ENCODE measurements around the gene DEFB116. TPM values are rescaled to one million over a fixed set of nuclear protein-coding genes. Genes with fewer than 3 reads are reported as not detected.

DEFB116 gene, protein sequence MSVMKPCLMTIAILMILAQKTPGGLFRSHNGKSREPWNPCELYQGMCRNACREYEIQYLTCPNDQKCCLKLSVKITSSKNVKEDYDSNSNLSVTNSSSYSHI
- total RNA-seq = not detected in 2 replicates

- no peaks in the 10 kb centered on the region for H3K27me3 ChIP-seq (ENCODE audit: insufficient read depth, low read length)
- H4K20me1 ChIP-seq (ENCODE audit: insufficient read depth, low read length) = no peaks in the 10 kb centered on the region
Measured at GRCh38 chr20:31308535-31309162, at the start of gene DEFB116. Gene DEFB116, minus strand, starts transcription at chr20:31308585. Its CDS starts 0 bp downstream, at chr20:31308585.

GRCh38 chr20:31355981-31356380 is 47.6 kb upstream of the DEFB116 start:
- H3K4me3 ChIP-seq (ENCODE audit: insufficient read depth, low read length) = no peak overlapping the region
- no peaks in the 10 kb centered on the region for H3K79me2 ChIP-seq (ENCODE audit: insufficient read depth, low read length)
- no peak overlapping the region for H2AFZ ChIP-seq (ENCODE audit: low read length)
- H3K27ac ChIP-seq (ENCODE audit: low read depth, low read length) = no peak overlapping the region
- no peaks in the 10 kb centered on the region for H3K27me3 ChIP-seq (ENCODE audit: insufficient read depth, low read length)
- DNase-seq (ENCODE audit: insufficient read length, low spot score, missing footprints) = no peak
- no peaks in the 10 kb centered on the region for H3K4me1 ChIP-seq (ENCODE audit: insufficient read depth, low read length)
- no peaks in the 10 kb centered on the region for H3K9me3 ChIP-seq (ENCODE audit: low read depth, low read length)
- no peak overlapping the region for H3K4me2 ChIP-seq (ENCODE audit: insufficient read depth, low read length)
- no peaks in the 10 kb centered on the region for H3K36me3 ChIP-seq (ENCODE audit: insufficient read depth, low read length)
- H4K20me1 ChIP-seq (ENCODE audit: insufficient read depth, low read length) = no peaks in the 10 kb centered on the region
- TF ChIP-seq, protein P1, sequence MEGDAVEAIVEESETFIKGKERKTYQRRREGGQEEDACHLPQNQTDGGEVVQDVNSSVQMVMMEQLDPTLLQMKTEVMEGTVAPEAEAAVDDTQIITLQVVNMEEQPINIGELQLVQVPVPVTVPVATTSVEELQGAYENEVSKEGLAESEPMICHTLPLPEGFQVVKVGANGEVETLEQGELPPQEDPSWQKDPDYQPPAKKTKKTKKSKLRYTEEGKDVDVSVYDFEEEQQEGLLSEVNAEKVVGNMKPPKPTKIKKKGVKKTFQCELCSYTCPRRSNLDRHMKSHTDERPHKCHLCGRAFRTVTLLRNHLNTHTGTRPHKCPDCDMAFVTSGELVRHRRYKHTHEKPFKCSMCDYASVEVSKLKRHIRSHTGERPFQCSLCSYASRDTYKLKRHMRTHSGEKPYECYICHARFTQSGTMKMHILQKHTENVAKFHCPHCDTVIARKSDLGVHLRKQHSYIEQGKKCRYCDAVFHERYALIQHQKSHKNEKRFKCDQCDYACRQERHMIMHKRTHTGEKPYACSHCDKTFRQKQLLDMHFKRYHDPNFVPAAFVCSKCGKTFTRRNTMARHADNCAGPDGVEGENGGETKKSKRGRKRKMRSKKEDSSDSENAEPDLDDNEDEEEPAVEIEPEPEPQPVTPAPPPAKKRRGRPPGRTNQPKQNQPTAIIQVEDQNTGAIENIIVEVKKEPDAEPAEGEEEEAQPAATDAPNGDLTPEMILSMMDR (IDR thresholded peaks at IDR 0.05; ENCODE audit: extremely low read depth, low read depth, low read length) = no peak

More at GRCh38 chr20:31308535-31309162, at the start of gene DEFB116:
- DNase-seq (ENCODE audit: insufficient read length, low spot score, missing footprints) = no peak
- Histone ChIP-seq H3K4me1 (ENCODE audit: insufficient read depth, low read length) (no peaks in the 10 kb centered on the region), H2AFZ (ENCODE audit: low read length) (no peak within 1 kb of the TSS), H3K79me2 (ENCODE audit: insufficient read depth, low read length) (no peaks in the 10 kb centered on the region), H3K4me3 (ENCODE audit: insufficient read depth, low read length) (no peak within 1 kb of the TSS), H3K9me3 (ENCODE audit: low read depth, low read length) (no peaks in the 10 kb centered on the region), H3K4me2 (ENCODE audit: insufficient read depth, low read length) (no peak within 1 kb of the TSS), H3K27ac (ENCODE audit: low read depth, low read length) (no peak within 1 kb of the TSS), H3K36me3 (ENCODE audit: insufficient read depth, low read length) (no peaks in the 10 kb centered on the region)
- TF ChIP-seq, protein P1 (IDR thresholded peaks at IDR 0.05; ENCODE audit: extremely low read depth, low read depth, low read length) = no peak

- no peak overlapping the region for H3K4me2 ChIP-seq (ENCODE audit: insufficient read depth, low read length)
- no peaks in the 10 kb centered on the region for H3K36me3 ChIP-seq (ENCODE audit: insufficient read depth, low read length)
- H4K20me1 ChIP-seq (ENCODE audit: insufficient read depth, low read length) = no peaks in the 10 kb centered on the region
- no peak for DNase-seq (ENCODE audit: insufficient read length, low spot score, missing footprints)
- no peaks in the 10 kb centered on the region for H3K79me2 ChIP-seq (ENCODE audit: insufficient read depth, low read length)
- H3K4me1 ChIP-seq (ENCODE audit: insufficient read depth, low read length) = no peaks in the 10 kb centered on the region
- H3K27ac ChIP-seq (ENCODE audit: low read depth, low read length) = no peak overlapping the region
- H2AFZ ChIP-seq (ENCODE audit: low read length) = no peak overlapping the region
- H3K27me3 ChIP-seq (ENCODE audit: insufficient read depth, low read length) = no peaks in the 10 kb centered on the region
- no peak overlapping the region for H3K4me3 ChIP-seq (ENCODE audit: insufficient read depth, low read length)
- H3K9me3 ChIP-seq (ENCODE audit: low read depth, low read length) = no peaks in the 10 kb centered on the region
- TF ChIP-seq, protein P1 (IDR thresholded peaks at IDR 0.05; ENCODE audit: extremely low read depth, low read depth, low read length) = no peak
Measured at GRCh38 chr20:31341470-31341869, 33.1 kb upstream of the DEFB116 start.

GRCh38 chr20:31330893-31331292 is 22.5 kb upstream of the DEFB116 start:
- no peaks in the 10 kb centered on the region for H3K79me2 ChIP-seq (ENCODE audit: insufficient read depth, low read length)
- H2AFZ ChIP-seq (ENCODE audit: low read length) = no peak overlapping the region
- H3K27ac ChIP-seq (ENCODE audit: low read depth, low read length) = no peak overlapping the region
- H3K4me2 ChIP-seq (ENCODE audit: insufficient read depth, low read length) = no peak overlapping the region
- H3K36me3 ChIP-seq (ENCODE audit: insufficient read depth, low read length) = no peaks in the 10 kb centered on the region
- H3K4me1 ChIP-seq (ENCODE audit: insufficient read depth, low read length) = no peaks in the 10 kb centered on the region
- peaks cover 1% of the 10 kb centered on the region for H3K9me3 ChIP-seq (ENCODE audit: low read depth, low read length)
- TF ChIP-seq, protein P1 (IDR thresholded peaks at IDR 0.05; ENCODE audit: extremely low read depth, low read depth, low read length) = no peak
- no peaks in the 10 kb centered on the region for H3K27me3 ChIP-seq (ENCODE audit: insufficient read depth, low read length)
- no peaks in the 10 kb centered on the region for H4K20me1 ChIP-seq (ENCODE audit: insufficient read depth, low read length)
- no peak for DNase-seq (ENCODE audit: insufficient read length, low spot score, missing footprints)
- no peak overlapping the region for H3K4me3 ChIP-seq (ENCODE audit: insufficient read depth, low read length)

Data from osteoblast (primary cell).